HEK293 (cell line): ENCODE measurements around the gene PCDHGC4.

Experiments used
- CTCF ChIA-PET: fragments of 350-600 bp; formaldehyde crosslinking; extraction: SDS; loops from one replicate; lab custom pipeline; 2021; ENCODE audit warnings: antibody characterized with exemption; lab: Yijun Ruan, JAX
- POLR2A ChIA-PET: fragments of 300-600 bp; formaldehyde crosslinking; extraction: SDS; loops from one replicate; lab custom pipeline; 2020; ENCODE audit warnings: antibody characterized with exemption, inconsistent platforms; lab: Yijun Ruan, JAX
- H3K27ac ChIP-seq: fragments of 200-500 bp; sonication (Bioruptor generic); 2 replicates; pipeline ENCODE4 v1.5.1; 2014; ENCODE audit warnings: low read depth, low read length, control low read depth, inconsistent platforms; ENCODE audit errors: extremely low read depth
- H3K36me3 ChIP-seq, 2 experiments: fragments of 200-500 bp in 1 of 2; sonication (Bioruptor generic) in 1 of 2; 1 replicate in 1 of 2; 2 replicates in 1 of 2; pipeline ENCODE4 v1.5.1; 2014 to 2017; ENCODE audit warnings: inconsistent platforms in 2 of 2, low read length in 2 of 2; ENCODE audit not compliant: control insufficient read depth in 2 of 2, insufficient read depth in 1 of 2
- H3K4me1 ChIP-seq: fragments of 200-500 bp; sonication (Bioruptor generic); 2 replicates; pipeline ENCODE4 v1.5.1; 2014; ENCODE audit warnings: mild to moderate bottlenecking, low read length, inconsistent platforms; ENCODE audit not compliant: control insufficient read depth, insufficient read depth
- H3K4me3 ChIP-seq: 2 replicates; pipeline ENCODE4 v1.5.1; 2011; ENCODE audit warnings: low read depth, mild to moderate bottlenecking, control low read depth, low read length, moderate library complexity
- H3K9me3 ChIP-seq: fragments of 200-500 bp; sonication (Bioruptor generic); 2 replicates; pipeline ENCODE4 v1.5.1; 2014; ENCODE audit warnings: low read depth, low read length, inconsistent platforms; ENCODE audit not compliant: control insufficient read depth, insufficient read depth
- BCL11A ChIP-seq: fragments of 450-650 bp; formaldehyde crosslinking; IDR thresholded peaks from 2 replicates; pipeline ENCODE4 v1.5.1; 2016; ENCODE audit warnings: low read depth, missing biosample characterization, missing genetic modification characterization
- IKZF3 ChIP-seq: fragments of 450-650 bp; IDR thresholded peaks from 2 replicates; pipeline ENCODE4 v1.5.0; 2018; ENCODE audit warnings: missing biosample characterization, mild to moderate bottlenecking, missing genetic modification characterization, moderate library complexity
- MZF1 ChIP-seq: fragments of 450-650 bp; formaldehyde crosslinking; IDR thresholded peaks from 2 replicates; pipeline ENCODE4 v1.5.1; 2017; ENCODE audit warnings: missing biosample characterization, missing genetic modification characterization, borderline replicate concordance
- TRIM28 ChIP-seq: IDR thresholded peaks from 2 replicates; pipeline ENCODE4 v1.6.1; 2011; ENCODE audit warnings: low read length, control low read depth, borderline replicate concordance
- YY2 ChIP-seq: fragments of 450-650 bp; formaldehyde crosslinking; IDR thresholded peaks from 2 replicates; pipeline ENCODE4 v1.5.1; 2016; ENCODE audit warnings: missing biosample characterization, missing genetic modification characterization
- ZBTB8A ChIP-seq: fragments of 450-650 bp; formaldehyde crosslinking; IDR thresholded peaks from 2 replicates; pipeline ENCODE4 v1.5.1; 2016; ENCODE audit warnings: missing biosample characterization, missing genetic modification characterization
- ZFP37 ChIP-seq: fragments of 450-650 bp; formaldehyde crosslinking; IDR thresholded peaks from 2 replicates; pipeline ENCODE4 v1.5.1; 2016; ENCODE audit warnings: missing biosample characterization, missing genetic modification characterization
- ZNF221 ChIP-seq: fragments of 450-650 bp; formaldehyde crosslinking; IDR thresholded peaks from 2 replicates; pipeline ENCODE4 v1.5.1; 2017; ENCODE audit warnings: missing biosample characterization, missing genetic modification characterization, borderline replicate concordance
- ZNF248 ChIP-seq: fragments of 450-650 bp; formaldehyde crosslinking; IDR thresholded peaks from 2 replicates; pipeline ENCODE4 v1.5.1; 2017; ENCODE audit warnings: missing biosample characterization, missing genetic modification characterization
- ZNF391 ChIP-seq: fragments of 450-650 bp; formaldehyde crosslinking; IDR thresholded peaks from 2 replicates; pipeline ENCODE4 v1.5.1; 2016; ENCODE audit warnings: low read depth, missing biosample characterization, missing genetic modification characterization, borderline replicate concordance
- ZNF426 ChIP-seq: fragments of 450-650 bp; formaldehyde crosslinking; IDR thresholded peaks from 2 replicates; pipeline ENCODE4 v1.5.1; 2017; ENCODE audit warnings: missing biosample characterization, missing genetic modification characterization, mild to moderate bottlenecking, inconsistent platforms, moderate library complexity
- ZNF473 ChIP-seq: fragments of 450-650 bp; formaldehyde crosslinking; IDR thresholded peaks from 2 replicates; pipeline ENCODE4 v1.5.1; 2017; ENCODE audit warnings: missing biosample characterization, missing genetic modification characterization
- ZNF501 ChIP-seq: fragments of 450-650 bp; formaldehyde crosslinking; IDR thresholded peaks from 2 replicates; pipeline ENCODE4 v1.5.1; 2016; ENCODE audit warnings: missing biosample characterization, missing genetic modification characterization
- ZNF521 ChIP-seq: fragments of 450-650 bp; formaldehyde crosslinking; IDR thresholded peaks from 2 replicates; pipeline ENCODE4 v1.5.1; 2017; ENCODE audit warnings: missing biosample characterization, mild to moderate bottlenecking, missing genetic modification characterization
- ZNF544 ChIP-seq: fragments of 450-650 bp; formaldehyde crosslinking; IDR thresholded peaks from 2 replicates; pipeline ENCODE4 v1.5.0; 2017; ENCODE audit warnings: missing biosample characterization, missing genetic modification characterization
- ZNF600 ChIP-seq: fragments of 450-650 bp; formaldehyde crosslinking; IDR thresholded peaks from 2 replicates; pipeline ENCODE4 v1.5.1; 2016; ENCODE audit warnings: missing biosample characterization, missing genetic modification characterization
- ZNF610 ChIP-seq: fragments of 450-650 bp; formaldehyde crosslinking; IDR thresholded peaks from 2 replicates; pipeline ENCODE4 v1.5.1; 2016; ENCODE audit warnings: missing biosample characterization, missing genetic modification characterization, borderline replicate concordance
- ZNF621 ChIP-seq: fragments of 450-650 bp; formaldehyde crosslinking; IDR thresholded peaks from 2 replicates; pipeline ENCODE4 v1.5.1; 2017; ENCODE audit warnings: missing biosample characterization, missing genetic modification characterization
- ZNF792 ChIP-seq: fragments of 450-650 bp; formaldehyde crosslinking; IDR thresholded peaks from 2 replicates; pipeline ENCODE4 v1.5.1; 2016; ENCODE audit warnings: missing biosample characterization, missing genetic modification characterization
- ZNF830 ChIP-seq: fragments of 450-650 bp; IDR thresholded peaks from 2 replicates; pipeline ENCODE4 v1.5.0; 2018; ENCODE audit warnings: missing biosample characterization, missing genetic modification characterization, low read depth, mild to moderate bottlenecking, moderate library complexity
- ZXDB ChIP-seq: fragments of 450-650 bp; formaldehyde crosslinking; IDR thresholded peaks from 2 replicates; pipeline ENCODE4 v1.5.1; 2016; ENCODE audit warnings: missing biosample characterization, missing genetic modification characterization
- TF ChIP-seq, protein P1 (sequence below): fragments of 450-650 bp; formaldehyde crosslinking; IDR thresholded peaks from 2 replicates; pipeline ENCODE4 v1.5.1; 2016; ENCODE audit warnings: missing biosample characterization, missing genetic modification characterization, borderline replicate concordance
- TF ChIP-seq, protein P2 (sequence below): fragments of 450-650 bp; formaldehyde crosslinking; IDR thresholded peaks from 2 replicates; pipeline ENCODE4 v1.5.1; 2017; ENCODE audit warnings: missing biosample characterization, missing genetic modification characterization
- TF ChIP-seq, protein P3 (sequence below): fragments of 450-650 bp; formaldehyde crosslinking; IDR thresholded peaks from 2 replicates; pipeline ENCODE4 v1.5.1; 2016; ENCODE audit warnings: missing biosample characterization, missing genetic modification characterization
- TF ChIP-seq, protein P4 (sequence below): fragments of 450-650 bp; formaldehyde crosslinking; IDR thresholded peaks from 2 replicates; pipeline ENCODE4 v1.5.1; 2017; ENCODE audit warnings: missing biosample characterization, mild to moderate bottlenecking, missing genetic modification characterization, moderate library complexity
- TF ChIP-seq, protein P5 (sequence below): fragments of 450-650 bp; IDR thresholded peaks from 2 replicates; pipeline ENCODE4 v1.5.1; 2018; ENCODE audit warnings: missing biosample characterization, mild to moderate bottlenecking, missing genetic modification characterization

PCDHGC4 gene

DNA sequence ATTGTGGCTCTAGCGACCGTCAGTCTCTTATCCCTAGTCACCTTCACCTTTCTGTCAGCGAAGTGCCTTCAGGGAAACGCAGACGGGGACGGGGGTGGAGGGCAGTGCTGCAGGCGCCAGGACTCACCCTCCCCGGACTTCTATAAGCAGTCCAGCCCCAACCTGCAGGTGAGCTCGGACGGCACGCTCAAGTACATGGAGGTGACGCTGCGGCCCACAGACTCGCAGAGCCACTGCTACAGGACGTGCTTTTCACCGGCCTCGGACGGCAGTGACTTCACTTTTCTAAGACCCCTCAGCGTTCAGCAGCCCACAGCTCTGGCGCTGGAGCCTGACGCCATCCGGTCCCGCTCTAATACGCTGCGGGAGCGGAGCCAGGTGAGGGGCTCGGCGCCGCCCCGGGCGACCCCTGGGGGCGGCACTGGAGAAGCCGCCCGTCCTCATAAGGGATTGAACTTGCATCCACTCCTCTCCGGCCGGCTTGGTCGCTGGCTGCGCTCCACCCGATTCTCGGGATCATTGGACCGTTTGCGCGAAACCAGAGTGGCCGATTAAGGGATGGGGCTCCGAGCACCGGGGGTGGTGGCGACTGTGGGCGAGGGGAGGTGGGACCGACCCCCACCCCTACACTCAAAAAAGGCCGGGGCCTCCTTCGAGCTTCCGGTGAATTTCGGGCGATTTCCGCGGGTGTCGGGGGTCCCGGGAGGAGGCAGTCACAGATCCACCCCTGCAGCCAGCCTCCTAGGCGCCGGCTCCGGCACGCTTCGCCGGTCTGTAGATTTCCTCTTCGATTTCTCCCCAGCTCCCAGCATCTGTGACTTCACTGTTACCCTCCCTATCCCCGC, 6.7 kb downstream of the PCDHGC4 start:
- Histone ChIP-seq H3K9me3 (no peaks in the 10 kb centered on the region), H3K4me1 (no peaks in the 10 kb centered on the region), H3K27ac (no peak overlapping the region), H3K4me3 (no peak overlapping the region), H3K36me3 (no peaks in the 10 kb centered on the region)
- ChIA-PET POLR2A (no interaction called here), CTCF (no interaction called here)
- TF ChIP-seq ZNF600 (no peak), ZNF544 (no peak), ZNF391 (tag by site-specific recombination) (no peak), ZNF426 (no peak), YY2 (no peak), ZNF610 (no peak), MZF1 (tag by site-specific recombination) (no peak), ZNF248 (tag by site-specific recombination) (no peak), ZNF473 (no peak), TRIM28 (no peak)
- TF ChIP-seq, protein P1, sequence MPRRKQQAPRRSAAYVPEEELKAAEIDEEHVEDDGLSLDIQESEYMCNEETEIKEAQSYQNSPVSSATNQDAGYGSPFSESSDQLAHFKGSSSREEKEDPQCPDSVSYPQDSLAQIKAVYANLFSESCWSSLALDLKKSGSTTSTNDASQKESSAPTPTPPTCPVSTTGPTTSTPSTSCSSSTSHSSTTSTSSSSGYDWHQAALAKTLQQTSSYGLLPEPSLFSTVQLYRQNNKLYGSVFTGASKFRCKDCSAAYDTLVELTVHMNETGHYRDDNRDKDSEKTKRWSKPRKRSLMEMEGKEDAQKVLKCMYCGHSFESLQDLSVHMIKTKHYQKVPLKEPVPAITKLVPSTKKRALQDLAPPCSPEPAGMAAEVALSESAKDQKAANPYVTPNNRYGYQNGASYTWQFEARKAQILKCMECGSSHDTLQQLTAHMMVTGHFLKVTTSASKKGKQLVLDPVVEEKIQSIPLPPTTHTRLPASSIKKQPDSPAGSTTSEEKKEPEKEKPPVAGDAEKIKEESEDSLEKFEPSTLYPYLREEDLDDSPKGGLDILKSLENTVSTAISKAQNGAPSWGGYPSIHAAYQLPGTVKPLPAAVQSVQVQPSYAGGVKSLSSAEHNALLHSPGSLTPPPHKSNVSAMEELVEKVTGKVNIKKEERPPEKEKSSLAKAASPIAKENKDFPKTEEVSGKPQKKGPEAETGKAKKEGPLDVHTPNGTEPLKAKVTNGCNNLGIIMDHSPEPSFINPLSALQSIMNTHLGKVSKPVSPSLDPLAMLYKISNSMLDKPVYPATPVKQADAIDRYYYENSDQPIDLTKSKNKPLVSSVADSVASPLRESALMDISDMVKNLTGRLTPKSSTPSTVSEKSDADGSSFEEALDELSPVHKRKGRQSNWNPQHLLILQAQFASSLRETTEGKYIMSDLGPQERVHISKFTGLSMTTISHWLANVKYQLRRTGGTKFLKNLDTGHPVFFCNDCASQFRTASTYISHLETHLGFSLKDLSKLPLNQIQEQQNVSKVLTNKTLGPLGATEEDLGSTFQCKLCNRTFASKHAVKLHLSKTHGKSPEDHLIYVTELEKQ (tag by site-specific recombination) = no peak
- TF ChIP-seq, protein P2, sequence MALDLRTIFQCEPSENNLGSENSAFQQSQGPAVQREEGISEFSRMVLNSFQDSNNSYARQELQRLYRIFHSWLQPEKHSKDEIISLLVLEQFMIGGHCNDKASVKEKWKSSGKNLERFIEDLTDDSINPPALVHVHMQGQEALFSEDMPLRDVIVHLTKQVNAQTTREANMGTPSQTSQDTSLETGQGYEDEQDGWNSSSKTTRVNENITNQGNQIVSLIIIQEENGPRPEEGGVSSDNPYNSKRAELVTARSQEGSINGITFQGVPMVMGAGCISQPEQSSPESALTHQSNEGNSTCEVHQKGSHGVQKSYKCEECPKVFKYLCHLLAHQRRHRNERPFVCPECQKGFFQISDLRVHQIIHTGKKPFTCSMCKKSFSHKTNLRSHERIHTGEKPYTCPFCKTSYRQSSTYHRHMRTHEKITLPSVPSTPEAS (tag by site-specific recombination) = no peak
- TF ChIP-seq, protein P3, sequence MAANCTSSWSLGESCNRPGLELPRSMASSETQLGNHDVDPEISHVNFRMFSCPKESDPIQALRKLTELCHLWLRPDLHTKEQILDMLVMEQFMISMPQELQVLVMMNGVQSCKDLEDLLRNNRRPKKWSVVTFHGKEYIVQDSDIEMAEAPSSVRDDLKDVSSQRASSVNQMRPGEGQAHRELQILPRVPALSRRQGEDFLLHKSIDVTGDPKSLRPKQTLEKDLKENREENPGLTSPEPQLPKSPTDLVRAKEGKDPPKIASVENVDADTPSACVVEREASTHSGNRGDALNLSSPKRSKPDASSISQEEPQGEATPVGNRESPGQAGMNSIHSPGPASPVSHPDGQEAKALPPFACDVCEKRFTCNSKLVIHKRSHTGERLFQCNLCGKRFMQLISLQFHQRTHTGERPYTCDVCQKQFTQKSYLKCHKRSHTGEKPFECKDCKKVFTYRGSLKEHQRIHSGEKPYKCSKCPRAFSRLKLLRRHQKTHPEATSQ (tag by site-specific recombination) = no peak

DNA sequence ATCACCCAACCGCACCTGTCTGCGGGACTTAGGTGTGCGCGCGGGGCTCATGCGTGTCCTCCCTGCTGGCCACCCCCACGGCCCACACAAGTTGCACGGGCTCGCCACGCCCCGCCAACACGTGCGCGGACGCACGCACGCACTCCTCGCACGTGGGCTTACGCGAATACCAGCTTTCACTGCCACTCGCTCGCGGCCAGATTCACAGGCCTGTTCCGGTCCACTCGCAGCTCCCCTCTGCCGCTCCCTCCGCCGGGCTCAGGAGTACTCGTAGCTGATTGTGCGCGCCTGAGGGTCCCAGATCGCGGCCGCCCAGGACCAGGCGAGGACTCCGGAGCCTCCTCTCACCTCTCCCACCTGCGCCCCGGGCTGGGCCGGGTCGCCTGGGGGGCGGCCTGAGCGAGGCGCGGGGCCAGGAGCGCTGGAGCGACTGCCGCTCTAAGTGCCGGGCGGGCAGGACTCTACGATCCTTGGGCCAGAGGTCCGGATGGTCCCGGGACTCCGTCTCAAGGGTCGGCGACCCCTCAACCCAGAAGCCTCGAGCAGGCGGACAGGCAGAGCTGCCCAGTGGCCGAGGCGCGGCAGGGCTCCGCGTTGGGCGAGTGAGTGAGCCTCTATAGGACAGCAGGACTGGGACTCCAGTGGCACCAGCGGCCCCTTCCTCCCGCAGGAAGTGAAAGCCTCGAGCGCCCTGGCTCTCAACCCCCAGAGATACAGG, 7.5 kb downstream of the PCDHGC4 start:
- H3K4me1 ChIP-seq = no peaks in the 10 kb centered on the region
- H3K9me3 ChIP-seq = no peaks in the 10 kb centered on the region
- ChIA-PET POLR2A (interaction anchor here (0.8 kb wide), 1 partner anchor 17 kb away, joined by 3 read pairs; the partner anchor contains the start of gene PCDHGC3), CTCF (interaction anchor here (0.6 to 1.0 kb wide), 2 partner anchors 20 to 1566 kb away, joined by 3 read pairs; no protein-coding TSS in a partner anchor)
- no peaks in the 10 kb centered on the region for H3K36me3 ChIP-seq
- H3K27ac ChIP-seq = no peak overlapping the region
- H3K4me3 ChIP-seq = no peak overlapping the region
- TF ChIP-seq ZNF501 = no peak
- TF ChIP-seq, protein P4, sequence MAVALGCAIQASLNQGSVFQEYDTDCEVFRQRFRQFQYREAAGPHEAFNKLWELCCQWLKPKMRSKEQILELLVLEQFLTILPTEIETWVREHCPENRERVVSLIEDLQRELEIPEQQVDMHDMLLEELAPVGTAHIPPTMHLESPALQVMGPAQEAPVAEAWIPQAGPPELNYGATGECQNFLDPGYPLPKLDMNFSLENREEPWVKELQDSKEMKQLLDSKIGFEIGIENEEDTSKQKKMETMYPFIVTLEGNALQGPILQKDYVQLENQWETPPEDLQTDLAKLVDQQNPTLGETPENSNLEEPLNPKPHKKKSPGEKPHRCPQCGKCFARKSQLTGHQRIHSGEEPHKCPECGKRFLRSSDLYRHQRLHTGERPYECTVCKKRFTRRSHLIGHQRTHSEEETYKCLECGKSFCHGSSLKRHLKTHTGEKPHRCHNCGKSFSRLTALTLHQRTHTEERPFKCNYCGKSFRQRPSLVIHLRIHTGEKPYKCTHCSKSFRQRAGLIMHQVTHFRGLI (tag by site-specific recombination) = no peak
- TF ChIP-seq ZNF221 = no peak
- TF ChIP-seq ZNF621 = no peak
- TF ChIP-seq ZNF830 (tag by site-specific recombination) = no peak
- TF ChIP-seq, protein P5, sequence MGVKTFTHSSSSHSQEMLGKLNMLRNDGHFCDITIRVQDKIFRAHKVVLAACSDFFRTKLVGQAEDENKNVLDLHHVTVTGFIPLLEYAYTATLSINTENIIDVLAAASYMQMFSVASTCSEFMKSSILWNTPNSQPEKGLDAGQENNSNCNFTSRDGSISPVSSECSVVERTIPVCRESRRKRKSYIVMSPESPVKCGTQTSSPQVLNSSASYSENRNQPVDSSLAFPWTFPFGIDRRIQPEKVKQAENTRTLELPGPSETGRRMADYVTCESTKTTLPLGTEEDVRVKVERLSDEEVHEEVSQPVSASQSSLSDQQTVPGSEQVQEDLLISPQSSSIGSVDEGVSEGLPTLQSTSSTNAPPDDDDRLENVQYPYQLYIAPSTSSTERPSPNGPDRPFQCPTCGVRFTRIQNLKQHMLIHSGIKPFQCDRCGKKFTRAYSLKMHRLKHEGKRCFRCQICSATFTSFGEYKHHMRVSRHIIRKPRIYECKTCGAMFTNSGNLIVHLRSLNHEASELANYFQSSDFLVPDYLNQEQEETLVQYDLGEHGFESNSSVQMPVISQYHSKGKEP = no peak
- no peak for TF ChIP-seq ZXDB (tag by site-specific recombination)
- no peak for TF ChIP-seq ZBTB8A (tag by site-specific recombination)
- no peak for TF ChIP-seq BCL11A (tag by site-specific recombination)
- TF ChIP-seq ZNF521 (tag by site-specific recombination) = no peak
- no peak for TF ChIP-seq ZNF792 (tag by site-specific recombination)
- no peak for TF ChIP-seq IKZF3
- no peak for TF ChIP-seq ZFP37 (tag by site-specific recombination)
